GM20000 (cell line): Measurements from ENCODE around the gene G6PC3.

ENCODE experiments used
- DNase-seq: peaks from one replicate; pipeline ENCODE4 v3.0.0; 2012; ENCODE audit warnings: low spot score
- CTCF ChIP-seq: IDR thresholded peaks from 2 replicates; pipeline ENCODE4 v1.5.1; 2012; ENCODE audit warnings: mild to moderate bottlenecking, control low read depth; ENCODE audit errors: extremely low read depth, missing control alignments

Gene G6PC3

GRCh38 chr17:44063704-44064639 is 6.6 kb upstream of the G6PC3 start:
- DNase-seq: no peak
- no peak for TF ChIP-seq CTCF

- DNase-seq: no peak
- no peak for TF ChIP-seq CTCF
These were observed 4.8 kb upstream of the G6PC3 start for GRCh38 chr17:44065668-44066203.

GRCh38 chr17:44066204-44066930 is 4.2 kb upstream of the G6PC3 start, which contains the start of gene LSM12:
TSS of gene LSM12 (minus strand) at chr17:44066671. CDS start at chr17:44066587, 84 bp downstream.
- TF ChIP-seq CTCF: no peak
- peak; percentile 94 for DNase-seq

- DNase-seq: no peak
These were observed 3.0 kb upstream of the G6PC3 start for GRCh38 chr17:44067545-44067940.

GRCh38 chr17:44069974-44070454 is 521 bp upstream of the G6PC3 start:
- TF ChIP-seq CTCF: no peak
- no peak for DNase-seq

More at GRCh38 chr17:44067545-44067940, 3.0 kb upstream of the G6PC3 start:
- no peak for TF ChIP-seq CTCF

GRCh38 chr17:44071198-44071520 is 624 bp downstream of the G6PC3 start:
- DNase-seq: no peak
- TF ChIP-seq CTCF: no peak

- DNase-seq: no peak
These were observed 1.2 kb downstream of the G6PC3 start for GRCh38 chr17:44071772-44072171.

More at GRCh38 chr17:44071772-44072171, 1.2 kb downstream of the G6PC3 start:
- no peak for TF ChIP-seq CTCF
